ENCODE measurements around the gene ASB18.

Gene ASB18

GRCh38 chr2:236155406-236155805 is 108.8 kb downstream of the ASB18 start:
- TF ChIP-seq TAF1 (IDR thresholded peaks at IDR 0.05; ENCODE audit: borderline replicate concordance, insufficient read depth, low read length) = no peak
- no peak for TF ChIP-seq SIN3A (IDR thresholded peaks at IDR 0.05; ENCODE audit: borderline replicate concordance, insufficient read depth, low read length)
- no peak for TF ChIP-seq POLR2AphosphoS5 (IDR thresholded peaks at IDR 0.05; ENCODE audit: low read depth, low read length)
- TF ChIP-seq FOXP2 (optimal IDR thresholded peaks at IDR 0.05; ENCODE audit: borderline replicate concordance, extremely low read depth, extremely low read length, insufficient read depth) = no peak
- no peak for TF ChIP-seq REST (IDR thresholded peaks at IDR 0.05; ENCODE audit: insufficient read depth in 1 of 2, low read depth in 2 of 2, low read length in 2 of 2)

- no peak for TF ChIP-seq SIN3A (IDR thresholded peaks at IDR 0.05; ENCODE audit: borderline replicate concordance, insufficient read depth, low read length)
- TF ChIP-seq REST (IDR thresholded peaks at IDR 0.05; ENCODE audit: insufficient read depth in 1 of 2, low read depth in 2 of 2, low read length in 2 of 2) = no peak
- TF ChIP-seq TAF1 (IDR thresholded peaks at IDR 0.05; ENCODE audit: borderline replicate concordance, insufficient read depth, low read length) = no peak
- TF ChIP-seq POLR2AphosphoS5 (IDR thresholded peaks at IDR 0.05; ENCODE audit: low read depth, low read length) = no peak
- no peak for TF ChIP-seq FOXP2 (optimal IDR thresholded peaks at IDR 0.05; ENCODE audit: borderline replicate concordance, extremely low read depth, extremely low read length, insufficient read depth)
Measured at GRCh38 chr2:236146436-236146835, 117.8 kb downstream of the ASB18 start.

GRCh38 chr2:236143811-236144210 is 120.4 kb downstream of the ASB18 start:
- TF ChIP-seq POLR2AphosphoS5 (IDR thresholded peaks at IDR 0.05; ENCODE audit: low read depth, low read length) (no peak), FOXP2 (optimal IDR thresholded peaks at IDR 0.05; ENCODE audit: borderline replicate concordance, extremely low read depth, extremely low read length, insufficient read depth) (no peak), SIN3A (IDR thresholded peaks at IDR 0.05; ENCODE audit: borderline replicate concordance, insufficient read depth, low read length) (no peak), REST (IDR thresholded peaks at IDR 0.05; ENCODE audit: insufficient read depth in 1 of 2, low read depth in 2 of 2, low read length in 2 of 2) (no peak), TAF1 (IDR thresholded peaks at IDR 0.05; ENCODE audit: borderline replicate concordance, insufficient read depth, low read length) (no peak)
